ENCODE measurements around the gene PLAAT4.

- TF ChIP-seq CTCF (conservative IDR thresholded peaks at IDR 0.05; ENCODE audit: low read length) (no peak), EZH2phosphoT487 (IDR thresholded peaks at IDR 0.05; ENCODE audit: borderline replicate concordance) (no peak)
Measured at GRCh38 chr11:63520606-63521170, 15.9 kb upstream of the PLAAT4 start.
